ENCODE data around the gene CFAP97D1. TPM values are rescaled to one million over a fixed set of nuclear protein-coding genes. Genes with fewer than 3 reads are reported as not detected.

Gene CFAP97D1
- total RNA-seq, 1 donor from 2014 or later: not detected

DNA sequence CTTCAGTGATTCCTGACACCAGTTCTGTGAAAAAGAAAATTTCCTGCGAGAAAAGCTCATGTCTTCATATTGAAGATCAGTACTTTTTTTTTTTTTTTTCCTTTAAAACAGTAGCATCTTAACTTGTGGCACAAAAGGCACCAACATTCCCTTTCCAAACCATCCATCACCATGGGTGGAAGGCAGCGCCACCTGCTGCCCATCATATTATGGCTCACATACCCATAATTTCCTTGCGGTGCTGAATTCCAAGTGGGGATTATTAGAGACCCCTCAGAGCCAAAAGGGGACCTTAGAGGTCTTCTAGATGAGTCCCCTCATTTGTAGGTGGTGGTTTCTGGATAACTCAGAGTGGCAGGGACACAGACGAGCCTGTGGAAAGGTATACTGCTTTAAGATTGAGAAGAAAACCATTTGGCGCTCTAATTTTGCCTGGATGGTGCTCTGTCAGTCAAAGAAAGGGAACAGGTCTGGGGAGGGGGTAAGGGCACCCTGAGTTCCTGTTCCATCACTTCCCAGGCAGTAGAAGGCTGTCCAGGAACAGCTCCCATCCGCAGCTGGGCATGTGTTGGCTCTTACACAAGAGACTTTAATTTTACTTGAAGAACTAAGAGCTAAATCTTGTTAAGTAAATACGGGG lies 13.7 kb upstream of the CFAP97D1 start:
- DNase-seq (peak; percentile 80), ATAC-seq (ENCODE audit: poor library complexity) (peak; percentile 9)
- intact Hi-C loops (cut with DNase I): no loop called here

DNA sequence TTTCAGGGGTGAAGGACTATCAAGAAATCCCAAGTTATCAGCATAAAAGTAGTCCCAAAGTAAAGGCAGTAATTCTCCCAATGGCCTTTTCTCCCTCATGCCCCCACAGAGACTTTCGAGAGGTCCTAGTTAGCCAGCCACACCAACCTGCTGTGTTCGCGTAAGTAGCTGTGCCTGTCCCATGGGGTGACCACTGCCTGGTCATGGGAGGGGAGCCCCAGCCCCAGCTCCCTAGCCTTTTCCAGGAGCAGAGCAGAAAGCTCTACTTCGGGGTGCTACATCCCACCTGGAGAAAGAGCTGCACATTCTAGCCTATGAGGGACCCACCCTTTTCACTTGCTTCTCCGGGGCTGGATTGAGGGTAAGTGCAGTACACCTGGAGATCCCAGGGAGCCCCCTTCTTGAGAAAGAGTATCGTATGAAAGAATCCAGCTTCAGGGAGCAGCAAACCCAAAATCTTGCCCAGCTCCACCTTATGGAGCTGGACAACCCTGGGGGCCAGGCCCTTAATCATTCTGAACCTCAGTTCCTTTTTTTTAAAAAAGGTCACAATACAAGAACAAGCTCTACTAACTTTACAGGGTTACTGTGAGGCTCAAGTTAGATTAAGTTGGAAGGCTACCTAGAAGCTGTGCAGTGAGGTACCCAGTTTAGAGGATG lies 13.1 kb upstream of the CFAP97D1 start:
- intact Hi-C loops (cut with DNase I): no loop called here
- ATAC-seq (ENCODE audit: poor library complexity) (no peak), DNase-seq (no peak)

DNA sequence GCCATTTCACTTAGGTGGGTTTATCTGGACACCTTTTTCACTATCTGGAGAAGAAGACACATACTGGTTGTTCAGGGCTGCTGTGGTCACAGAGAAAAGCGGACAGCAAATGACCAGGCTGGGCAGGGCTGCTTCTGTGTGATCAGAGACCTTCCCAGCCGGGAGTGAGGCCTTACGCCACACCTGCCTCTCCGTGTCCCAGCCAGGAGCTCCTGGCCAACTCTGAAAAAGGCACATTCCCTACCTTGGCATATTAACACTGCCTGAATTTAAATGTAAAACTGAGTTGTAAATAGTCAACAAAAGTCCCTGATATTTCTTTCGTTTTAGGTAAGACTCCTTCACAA lies 12.5 kb upstream of the CFAP97D1 start:
- intact Hi-C loops (cut with DNase I): no loop called here
- ATAC-seq (ENCODE audit: poor library complexity): no peak
- no peak for DNase-seq

DNA sequence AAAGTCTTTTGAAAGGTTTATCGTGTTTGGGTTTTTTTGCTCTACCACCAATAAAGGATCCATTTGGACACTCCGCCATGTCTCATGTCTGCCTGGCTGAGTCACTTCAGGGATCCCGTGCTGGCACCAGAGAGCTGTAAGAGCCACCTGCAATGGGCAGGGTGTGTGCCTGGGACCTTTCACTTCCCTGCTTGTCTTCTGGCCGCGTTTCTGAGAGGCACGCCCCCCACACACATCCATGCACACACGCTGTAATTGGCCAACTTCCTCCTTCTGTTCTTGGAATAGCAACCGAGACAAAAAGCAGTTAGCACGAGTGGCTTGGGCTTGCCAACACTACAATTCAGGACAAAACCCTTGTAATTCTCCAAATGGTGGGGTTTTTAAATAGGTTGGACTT lies 11.9 kb upstream of the CFAP97D1 start:
- DNase-seq: peak; percentile 82
- ATAC-seq (ENCODE audit: poor library complexity): peak; percentile 71
- intact Hi-C loops (cut with DNase I): no loop called here

DNA sequence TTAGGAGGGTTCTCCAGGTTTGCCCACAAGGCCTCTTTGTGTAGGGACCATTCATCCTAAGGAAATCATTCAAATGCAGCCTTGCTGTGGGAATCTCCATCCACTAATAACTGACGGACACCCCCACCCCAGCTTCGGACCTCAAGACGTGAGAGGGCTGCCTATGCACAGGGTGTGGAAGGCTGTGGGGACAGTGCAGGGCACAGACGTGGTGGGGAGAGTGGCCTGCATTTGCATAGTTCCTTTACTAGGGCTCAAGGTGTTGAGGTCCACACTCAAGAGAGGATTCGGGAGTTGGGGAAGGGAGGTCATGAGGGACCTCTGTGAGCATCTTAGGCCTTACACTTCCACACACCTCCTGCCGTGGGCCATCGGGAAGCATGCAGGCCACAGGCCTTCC lies 11.3 kb upstream of the CFAP97D1 start:
- DNase-seq (no peak), ATAC-seq (ENCODE audit: poor library complexity) (no peak)
- intact Hi-C loops (cut with DNase I): no loop called here

DNA sequence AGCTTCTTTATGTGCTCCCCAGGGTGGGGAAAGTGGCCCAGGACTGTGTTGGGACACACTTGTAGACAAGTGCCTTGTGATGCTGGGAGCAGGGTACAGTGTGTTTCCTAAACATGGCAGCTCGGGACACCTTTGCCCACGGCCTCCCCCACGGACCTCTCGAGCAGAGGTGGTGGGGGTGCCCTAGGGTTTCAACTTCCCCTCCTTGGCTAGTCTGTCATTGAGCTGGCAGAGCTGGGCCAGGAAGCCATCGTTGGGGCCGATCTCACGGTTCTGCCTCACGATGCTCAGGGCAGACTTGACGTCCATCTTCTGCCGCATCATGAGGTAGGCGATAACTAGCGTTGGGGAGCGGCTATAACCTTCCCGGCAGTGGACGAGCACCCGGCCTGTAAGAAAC lies 10.8 kb upstream of the CFAP97D1 start:
- no peak for DNase-seq
- ATAC-seq (ENCODE audit: poor library complexity): no peak
- intact Hi-C loops (cut with DNase I): no loop called here

DNA sequence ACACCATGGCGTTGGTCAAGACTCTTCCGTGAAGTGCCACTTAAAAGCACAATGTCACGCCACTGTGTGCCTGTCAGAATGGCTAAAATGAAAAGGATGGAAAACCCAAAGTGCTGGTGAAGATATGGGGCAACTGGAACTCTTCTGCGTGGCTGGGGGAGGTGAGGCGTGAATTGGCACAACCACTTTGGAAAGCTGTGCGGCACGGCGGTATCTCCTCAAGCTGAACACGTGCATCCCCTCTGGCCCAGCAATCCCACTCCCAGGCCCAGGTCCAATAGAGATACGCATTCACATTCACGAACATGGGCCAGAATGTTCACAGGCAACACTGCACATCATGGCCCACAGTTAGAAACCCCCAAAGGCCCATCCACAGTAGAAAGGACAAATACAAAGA lies 10.4 kb upstream of the CFAP97D1 start:
- intact Hi-C loops (cut with DNase I): no loop called here
- DNase-seq: peak; percentile 44
- peak; percentile 9 for ATAC-seq (ENCODE audit: poor library complexity)

DNA sequence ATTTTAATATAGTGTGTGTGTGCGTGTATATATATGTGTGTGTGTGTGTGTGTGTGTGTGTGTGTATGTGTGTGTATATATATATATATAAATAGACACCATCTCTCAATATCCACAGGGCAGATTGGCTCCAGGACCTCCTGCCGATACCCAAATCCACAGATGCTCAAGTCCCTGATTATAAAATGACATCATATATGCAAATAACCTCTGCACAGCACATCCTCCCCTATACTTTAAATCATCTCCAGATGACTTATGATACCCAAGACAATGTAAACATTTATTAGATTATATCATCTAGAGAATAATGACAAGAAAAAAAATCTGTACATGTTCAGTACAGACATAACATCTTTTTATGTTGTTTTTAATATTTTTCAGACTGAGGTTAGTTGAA lies 9.3 kb upstream of the CFAP97D1 start:
- DNase-seq: no peak
- intact Hi-C loops (cut with DNase I): no loop called here
- ATAC-seq (ENCODE audit: poor library complexity): no peak

DNA sequence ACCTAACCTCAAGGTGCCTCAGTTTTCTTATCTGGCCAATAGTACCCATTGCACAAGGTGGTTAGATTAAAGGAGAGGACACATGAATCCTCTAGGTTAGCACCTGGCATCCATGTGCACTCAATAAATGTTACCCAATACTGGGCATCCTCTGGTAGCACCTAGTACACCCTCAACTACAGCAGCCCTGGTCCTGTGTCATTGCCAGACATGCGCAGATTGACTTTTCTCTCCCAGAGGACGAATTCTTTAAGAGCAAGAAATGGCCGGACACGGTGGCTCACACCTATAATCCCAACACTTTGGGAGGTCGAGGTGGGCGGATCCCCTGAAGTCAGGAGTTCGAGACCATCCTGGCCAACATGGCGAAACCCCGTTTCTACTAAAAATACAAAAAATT lies 8.8 kb upstream of the CFAP97D1 start:
- ATAC-seq (ENCODE audit: poor library complexity) (no peak), DNase-seq (no peak)
- intact Hi-C loops (cut with DNase I): no loop called here

DNA sequence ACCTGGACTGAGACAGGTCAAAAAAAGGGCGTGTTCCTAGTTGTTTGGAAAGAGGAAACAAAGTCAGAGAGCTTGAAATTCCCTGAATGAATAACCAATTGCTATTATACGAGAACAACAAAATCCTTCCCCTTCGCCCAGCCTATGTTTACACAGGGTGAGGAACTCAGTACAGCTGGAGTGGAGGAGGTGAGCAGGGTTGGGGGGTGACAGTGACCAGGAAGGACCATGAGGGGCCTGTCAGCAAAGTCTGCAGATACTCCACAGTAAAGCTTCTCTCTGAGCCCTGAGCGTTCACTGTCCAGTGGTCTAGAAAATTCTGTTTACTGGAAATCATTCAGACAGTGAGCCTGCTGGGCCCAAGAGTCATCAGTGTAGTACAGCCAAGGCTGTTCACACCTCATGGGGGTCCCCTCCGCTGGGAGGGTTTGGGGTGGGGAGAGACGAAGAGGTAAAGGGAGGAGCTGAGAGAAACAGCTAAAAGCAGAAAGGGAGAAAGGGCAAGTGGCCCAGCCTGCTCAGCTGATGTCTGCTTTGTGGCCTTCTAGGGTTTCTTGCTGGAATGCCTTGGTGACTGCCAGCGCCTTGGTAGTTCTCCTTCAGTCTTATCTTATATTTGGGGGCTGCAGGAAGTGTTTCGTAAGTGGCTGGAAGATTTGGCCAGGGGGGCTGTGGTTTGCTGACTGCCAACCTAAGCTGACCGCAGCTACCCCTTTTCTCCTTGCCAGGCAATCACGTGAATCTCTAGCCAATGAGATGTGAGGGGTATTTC lies 7.2 kb upstream of the CFAP97D1 start:
- ATAC-seq (ENCODE audit: poor library complexity) (no peak), DNase-seq (no peak)
- intact Hi-C loops (cut with DNase I): no loop called here

DNA sequence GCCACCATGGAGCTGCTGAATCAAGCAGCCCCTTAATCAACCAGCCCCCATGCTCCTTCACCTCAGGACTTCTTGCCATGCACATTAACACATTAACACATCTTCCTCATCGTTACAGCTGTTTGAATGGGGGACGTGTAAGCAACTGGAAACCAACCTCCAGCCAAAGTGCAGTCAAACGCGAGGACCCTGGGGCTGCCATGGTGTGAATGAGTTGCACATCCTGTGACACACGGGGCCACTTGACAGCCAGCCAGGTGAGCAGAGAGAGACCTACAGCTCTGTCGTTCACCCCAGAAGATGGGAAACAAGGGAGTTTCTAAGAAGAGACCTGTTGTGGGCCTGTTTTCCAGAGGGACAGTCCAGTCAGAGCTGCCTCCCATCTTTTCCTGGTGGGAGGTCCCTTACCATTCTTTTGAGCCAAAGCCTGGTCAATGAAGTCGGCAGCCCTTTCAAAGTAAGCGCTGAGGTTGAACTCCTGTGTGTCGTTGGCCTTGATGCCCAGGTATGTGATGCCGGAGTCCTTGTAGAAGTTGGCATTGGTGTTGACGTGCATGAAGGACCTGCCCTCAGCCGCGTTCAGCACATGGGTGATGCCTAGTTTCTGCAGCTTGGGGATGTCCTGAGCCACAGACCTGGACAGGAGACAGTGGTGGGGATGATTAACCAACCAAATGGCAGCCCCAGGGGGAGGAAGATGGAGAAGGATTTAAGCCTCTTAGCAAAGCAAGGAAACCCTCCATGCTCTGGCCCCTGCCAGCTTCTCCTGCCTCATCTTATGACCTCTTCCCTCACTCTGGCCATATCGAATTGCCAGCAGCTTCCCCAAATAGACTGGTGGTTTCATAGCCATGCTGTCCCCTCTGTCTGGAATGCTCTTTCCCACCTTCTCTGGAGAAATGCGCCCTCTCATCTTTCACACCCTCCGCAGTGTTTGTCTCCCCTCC lies 5.7 kb upstream of the CFAP97D1 start:
- intact Hi-C loops (cut with DNase I): loop anchor here (5.0 kb wide), 1 partner anchor 73 kb away; the partner anchor contains the start of gene CD300LG
- no peak for ATAC-seq (ENCODE audit: poor library complexity)
- no peak for DNase-seq

DNA sequence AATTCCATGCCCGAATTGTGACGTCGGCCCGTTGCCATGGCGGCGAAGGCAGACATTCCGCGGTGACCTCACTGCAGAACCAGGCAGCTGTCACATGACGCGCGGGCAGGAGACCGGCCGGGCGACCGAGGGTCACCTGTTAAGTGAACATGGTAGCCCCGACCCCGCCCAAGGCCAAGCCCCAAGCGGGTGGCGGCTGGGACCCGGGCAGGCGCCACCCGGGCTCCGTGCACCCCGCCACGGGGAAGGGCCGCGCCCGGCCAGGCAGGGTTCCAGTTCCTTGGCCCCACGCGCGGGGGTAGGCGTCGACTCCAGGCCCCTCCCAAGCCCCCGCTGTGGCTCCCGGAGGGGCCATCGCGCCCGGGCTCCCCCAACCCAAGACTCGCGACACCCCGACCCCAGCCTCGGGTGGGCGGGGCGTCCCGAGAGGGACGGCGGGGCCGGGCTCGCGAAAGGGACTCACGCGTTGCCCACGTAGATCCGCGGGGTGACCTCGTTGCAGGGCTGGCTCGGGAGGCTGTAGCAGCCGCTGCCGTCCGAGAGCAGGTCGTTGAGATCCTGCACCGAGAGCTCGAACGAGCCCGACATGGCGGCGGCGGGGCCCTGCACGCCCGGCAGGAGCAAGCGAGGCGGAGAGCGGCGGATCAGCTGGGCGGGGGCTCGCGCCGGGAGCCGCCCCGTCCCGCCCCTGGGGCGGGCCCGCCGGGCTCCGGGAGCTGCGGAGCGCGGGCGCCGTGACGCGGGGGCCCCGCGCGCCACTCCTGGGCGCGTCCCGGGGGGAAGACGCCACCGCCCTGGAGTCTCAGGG lies 1.7 kb upstream of the CFAP97D1 start, which contains the start of gene DUSP3:
Gene DUSP3, minus strand, starts transcription at position 641 of the 808 bp plus-strand sequence. Its CDS starts 53 bp downstream, at position 588.
- peak; percentile 97 for DNase-seq
- ATAC-seq (ENCODE audit: poor library complexity): peak; percentile 93
- intact Hi-C loops (cut with DNase I): loop anchor here (5.0 kb wide), 1 partner anchor 69 kb away; the partner anchor contains the start of gene CD300LG

DNA sequence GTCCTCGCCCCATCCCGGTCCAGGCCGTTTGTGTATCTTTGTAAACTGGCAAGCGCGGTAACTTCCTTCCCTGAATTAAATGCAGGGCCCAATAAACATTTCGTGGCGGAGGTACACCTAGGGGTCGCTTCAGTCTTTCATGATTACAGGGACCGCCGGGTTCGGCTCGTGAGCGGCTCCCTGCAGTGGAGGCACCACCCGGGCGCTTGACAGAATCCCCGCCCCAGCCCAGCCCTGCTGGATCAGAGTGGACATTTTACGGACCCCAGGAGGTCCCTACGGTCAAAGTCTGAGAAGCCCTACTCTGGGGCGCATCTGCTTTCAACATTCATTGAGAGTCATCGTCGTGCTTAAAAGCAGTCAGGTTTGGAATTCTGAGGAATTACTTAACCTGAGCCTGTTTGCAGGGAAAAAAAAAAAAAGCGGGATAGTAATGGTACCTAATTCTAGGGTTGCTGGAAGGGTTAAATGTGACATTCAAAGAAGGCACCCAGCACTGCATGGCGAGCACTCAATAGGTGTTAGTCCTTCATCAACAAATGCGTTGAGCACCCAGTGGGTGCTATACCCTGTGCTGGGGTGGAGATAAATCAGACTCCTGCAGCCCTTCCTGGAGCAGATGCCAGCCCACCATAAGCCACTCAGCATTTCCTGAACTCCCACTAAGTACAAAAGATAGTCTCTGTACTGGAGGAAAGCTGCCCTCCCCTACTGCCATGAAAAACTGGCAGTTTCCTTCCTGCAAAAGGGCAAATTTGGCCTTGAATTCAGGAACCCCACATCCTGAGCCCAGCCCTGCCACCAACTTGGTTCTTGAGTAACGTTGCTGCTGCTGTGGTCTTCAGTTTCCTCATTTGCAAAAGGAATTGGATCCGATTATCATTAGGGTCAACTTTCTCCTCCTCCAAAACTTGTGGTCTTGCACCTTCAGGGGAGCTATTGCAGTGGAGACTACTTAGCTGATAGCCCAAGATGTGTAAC lies 800 bp upstream of the CFAP97D1 start:
- ATAC-seq (ENCODE audit: poor library complexity): peak; percentile 21
- intact Hi-C loops (cut with DNase I): loop anchor here (5.0 kb wide), 1 partner anchor 68 kb away; the partner anchor contains the start of gene CD300LG
- DNase-seq: no peak

DNA sequence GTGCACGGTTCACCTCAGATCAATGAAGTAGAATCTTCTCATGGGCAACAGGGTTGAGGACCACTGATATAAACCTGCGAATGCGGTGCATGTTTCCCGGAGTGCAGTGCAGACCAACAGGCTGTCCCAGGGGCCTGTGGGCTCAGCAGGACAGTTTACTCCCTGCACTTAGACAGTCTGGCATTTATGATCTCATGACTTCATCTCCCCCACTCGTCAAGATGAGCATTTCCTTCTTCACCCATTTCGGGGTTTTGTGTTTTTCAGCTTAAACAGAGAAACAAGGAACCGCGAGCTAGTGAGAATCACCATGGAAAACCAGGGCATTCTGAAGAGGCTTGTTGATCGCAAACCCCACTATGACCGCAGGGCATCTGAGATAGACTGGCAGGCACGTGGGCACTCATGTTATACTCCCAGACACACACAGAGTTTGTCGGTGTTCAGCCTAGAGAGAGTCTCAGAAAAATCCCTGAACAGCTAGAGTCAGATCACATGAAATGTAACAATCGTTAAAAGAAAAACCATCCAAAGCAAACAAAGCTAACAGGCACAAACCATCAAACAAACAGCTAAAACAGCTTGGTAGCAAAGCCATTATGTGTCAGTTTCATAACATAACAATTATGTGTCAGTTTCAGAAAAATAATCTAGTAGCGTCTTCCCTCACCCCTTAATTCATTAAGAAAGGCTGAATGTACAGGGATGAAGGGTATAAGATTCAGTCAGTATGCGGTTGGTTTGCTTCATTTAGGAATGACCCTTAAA lies 2.9 kb downstream of the CFAP97D1 start:
- ATAC-seq (ENCODE audit: poor library complexity) (no peak), DNase-seq (no peak)
- intact Hi-C loops (cut with DNase I): no loop called here

DNA sequence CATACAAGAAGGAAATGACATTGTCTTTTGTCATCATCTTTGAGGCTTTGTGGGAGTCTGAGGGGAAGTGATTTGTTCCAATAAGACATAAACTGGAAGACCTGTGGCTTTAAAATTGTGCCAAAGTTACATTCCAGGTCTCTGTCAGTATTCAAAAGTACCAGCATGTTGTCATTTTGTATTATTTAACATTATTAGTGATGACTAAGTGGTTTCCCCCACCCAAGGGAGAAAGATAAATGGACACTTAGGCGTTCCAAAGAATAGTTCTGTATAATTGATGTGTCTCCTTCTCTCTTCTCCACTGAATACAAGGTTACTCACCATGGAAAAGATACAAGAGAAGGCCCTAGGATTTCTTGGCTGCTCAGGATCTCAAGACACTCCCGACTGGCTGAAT lies 3.8 kb downstream of the CFAP97D1 start:
- no peak for DNase-seq
- no peak for ATAC-seq (ENCODE audit: poor library complexity)
- intact Hi-C loops (cut with DNase I): no loop called here

DNA sequence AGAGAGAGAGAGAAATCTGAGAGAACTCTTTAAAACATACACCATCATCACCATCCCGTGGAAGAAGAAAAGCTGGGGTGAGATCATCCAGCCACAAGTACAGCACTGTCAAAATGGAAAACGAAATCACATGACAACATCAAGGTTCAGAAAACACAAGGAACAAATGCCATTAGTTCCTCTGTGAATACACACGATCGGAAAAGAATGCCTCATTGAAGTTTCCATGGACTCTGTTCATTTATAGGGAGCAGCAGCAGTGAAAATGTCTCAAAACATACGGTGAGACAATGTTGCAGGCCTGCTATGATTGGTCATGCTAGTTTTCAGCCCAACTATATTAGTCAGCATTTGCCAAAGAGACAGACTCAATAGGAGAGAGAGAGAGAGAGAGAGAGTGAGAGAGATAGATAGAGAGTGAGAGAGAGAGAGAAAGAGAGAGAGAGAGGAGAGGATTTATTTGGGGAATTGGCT lies 4.4 kb downstream of the CFAP97D1 start:
- intact Hi-C loops (cut with DNase I): no loop called here
- no peak for ATAC-seq (ENCODE audit: poor library complexity)
- DNase-seq: no peak

Data from Right ventricle myocardium superior (tissue), 1 donor.